Neutrophil (primary cell): ENCODE measurements around the gene INTS3.

ENCODE experiments used
- H3K27ac ChIP-seq: fragments of 200-600 bp; sonication (generic); 2 replicates; pipeline ENCODE4 v1.5.1; 2016; ENCODE audit warnings: mild to moderate bottlenecking, moderate library complexity
- H3K27me3 ChIP-seq: fragments of 200-600 bp; sonication (generic); 2 replicates; pipeline ENCODE4 v1.6.0; 2016; ENCODE audit warnings: mild to moderate bottlenecking
- H3K36me3 ChIP-seq: fragments of 200-600 bp; sonication (generic); 2 replicates; pipeline ENCODE4 v1.5.1; 2017
- H3K4me1 ChIP-seq, 2 experiments: fragments of 200-600 bp in 1 of 2; sonication (generic) in 1 of 2; 1 replicate in 1 of 2; 2 replicates in 1 of 2; pipeline versions ENCODE4 v1.5.1 to v1.6.1; 2013 to 2016; ENCODE audit warnings: low read depth in 1 of 2, low read length in 1 of 2, mild to moderate bottlenecking in 1 of 2, moderate library complexity in 1 of 2; ENCODE audit not compliant: control insufficient read depth in 1 of 2, insufficient read depth in 1 of 2
- H3K4me3 ChIP-seq, 2 experiments: fragments of 200-600 bp in 1 of 2; sonication (generic) in 1 of 2; 1 replicate in 1 of 2; 2 replicates in 1 of 2; pipeline ENCODE4 v1.5.1; 2013 to 2016; ENCODE audit warnings: low read depth in 1 of 2, low read length in 1 of 2, mild to moderate bottlenecking in 1 of 2, moderate library complexity in 1 of 2
- H3K9me3 ChIP-seq: fragments of 200-600 bp; sonication (generic); 2 replicates; pipeline ENCODE4 v1.5.1; 2016
- CTCF ChIP-seq: fragments of 200-600 bp; sonication (generic); IDR thresholded peaks from 2 replicates; pipeline ENCODE4 v1.5.1; 2016; ENCODE audit warnings: antibody characterized with exemption

The INTS3 gene

GRCh38 chr1:153688276-153688675 lies 39.6 kb upstream of the INTS3 start:
- Histone ChIP-seq H3K4me1 (no peaks in the 10 kb centered on the region), H3K27ac (no peak overlapping the region), H3K27me3 (peaks cover 15% of the 10 kb centered on the region), H3K4me3 (no peak overlapping the region), H3K36me3 (no peaks in the 10 kb centered on the region), H3K9me3 (no peaks in the 10 kb centered on the region)
- TF ChIP-seq CTCF, result no peak

GRCh38 chr1:153688736-153689328 lies 39.0 kb upstream of the INTS3 start:
- no peak for TF ChIP-seq CTCF
- no peaks in the 10 kb centered on the region for H3K9me3 ChIP-seq
- H3K27me3 ChIP-seq, result peaks cover 11% of the 10 kb centered on the region
- no peak overlapping the region for H3K4me3 ChIP-seq
- no peaks in the 10 kb centered on the region for H3K36me3 ChIP-seq
- H3K4me1 ChIP-seq, result no peaks in the 10 kb centered on the region
- H3K27ac ChIP-seq, result no peak overlapping the region

- Histone ChIP-seq H3K36me3 (no peaks in the 10 kb centered on the region), H3K27ac (no peak overlapping the region), H3K9me3 (no peaks in the 10 kb centered on the region), H3K4me3 (no peak overlapping the region), H3K27me3 (no peaks in the 10 kb centered on the region), H3K4me1 (peaks cover 7 to 8% of the 10 kb centered on the region in 2 experiments)
- no peak for TF ChIP-seq CTCF
Measured at GRCh38 chr1:153693466-153693865, 34.4 kb upstream of the INTS3 start.

- Histone ChIP-seq H3K27me3 (no peaks in the 10 kb centered on the region), H3K4me3 (no peak overlapping the region), H3K9me3 (no peaks in the 10 kb centered on the region), H3K27ac (no peak overlapping the region), H3K4me1 (peaks cover 8% of the 10 kb centered on the region in 2 experiments), H3K36me3 (no peaks in the 10 kb centered on the region)
- TF ChIP-seq CTCF, result no peak
Measured at GRCh38 chr1:153696741-153697140, 31.1 kb upstream of the INTS3 start.

GRCh38 chr1:153697191-153698019 lies 30.4 kb upstream of the INTS3 start:
- Histone ChIP-seq H3K4me3 (peak overlapping the region in 1 of 2 experiments; percentile 32), H3K27me3 (no peaks in the 10 kb centered on the region), H3K9me3 (no peaks in the 10 kb centered on the region), H3K4me1 (peaks cover 8% of the 10 kb centered on the region in 2 experiments), H3K36me3 (no peaks in the 10 kb centered on the region), H3K27ac (no peak overlapping the region)
- TF ChIP-seq CTCF, result no peak
